ENCODE results near the gene TNS3. TPM values are rescaled to one million over a fixed set of nuclear protein-coding genes. Genes with fewer than 3 reads are reported as not detected.
A peak's percentile ranks its signal among the peaks of the same experiment; 100 is the strongest.

The TNS3 gene
- total RNA-seq, 1 experiment from 2014 or later = 9.5 TPM

DNA sequence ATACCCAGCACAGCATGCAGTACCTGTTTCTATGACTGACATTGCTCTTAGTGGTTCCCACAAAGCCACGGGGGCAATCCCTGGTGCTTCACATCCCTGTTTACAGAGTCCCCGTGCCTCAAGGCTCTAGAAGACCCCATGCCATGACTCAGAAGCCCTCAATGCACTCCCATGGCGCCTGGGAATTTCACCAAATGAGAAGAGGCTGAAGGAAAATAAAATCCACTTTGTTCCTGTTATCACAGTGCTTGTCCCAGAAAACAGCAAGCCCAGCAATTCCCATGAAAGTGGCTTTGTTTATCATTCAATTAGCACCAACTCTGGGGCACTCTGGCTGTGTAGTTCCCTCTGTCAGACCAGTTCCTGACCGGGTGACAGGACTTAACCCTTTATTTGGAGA is 268.3 kb downstream of the TNS3 start:
- H3K23me2 ChIP-seq (ENCODE audit: insufficient read length, low read depth, low read length, poor library complexity, severe bottlenecking) = no peaks in the 10 kb centered on the region
- H4K91ac ChIP-seq (ENCODE audit: insufficient read length, low read depth, low read length) = no peak overlapping the region
- H3T11ph ChIP-seq (ENCODE audit: low read length) = no peak overlapping the region
- H4K20me1 ChIP-seq (ENCODE audit: control insufficient read depth, insufficient read depth, insufficient read length) = peaks cover 3% of the 10 kb centered on the region
- no peak overlapping the region for H3K23ac ChIP-seq (ENCODE audit: insufficient read length, low read depth, low read length)
- no peak overlapping the region for H2BK15ac ChIP-seq (ENCODE audit: low read depth, low read length)
- peaks cover 10% of the 10 kb centered on the region; the same call in 1 of the 2 replicates for H3K4me1 ChIP-seq (ENCODE audit: insufficient read depth, low read length)
- H3K79me2 ChIP-seq (ENCODE audit: insufficient read depth, low read length) = no peaks in the 10 kb centered on the region
- H3K18ac ChIP-seq (ENCODE audit: insufficient read length, low read depth, low read length) = no peak overlapping the region
- TF ChIP-seq, protein P1, sequence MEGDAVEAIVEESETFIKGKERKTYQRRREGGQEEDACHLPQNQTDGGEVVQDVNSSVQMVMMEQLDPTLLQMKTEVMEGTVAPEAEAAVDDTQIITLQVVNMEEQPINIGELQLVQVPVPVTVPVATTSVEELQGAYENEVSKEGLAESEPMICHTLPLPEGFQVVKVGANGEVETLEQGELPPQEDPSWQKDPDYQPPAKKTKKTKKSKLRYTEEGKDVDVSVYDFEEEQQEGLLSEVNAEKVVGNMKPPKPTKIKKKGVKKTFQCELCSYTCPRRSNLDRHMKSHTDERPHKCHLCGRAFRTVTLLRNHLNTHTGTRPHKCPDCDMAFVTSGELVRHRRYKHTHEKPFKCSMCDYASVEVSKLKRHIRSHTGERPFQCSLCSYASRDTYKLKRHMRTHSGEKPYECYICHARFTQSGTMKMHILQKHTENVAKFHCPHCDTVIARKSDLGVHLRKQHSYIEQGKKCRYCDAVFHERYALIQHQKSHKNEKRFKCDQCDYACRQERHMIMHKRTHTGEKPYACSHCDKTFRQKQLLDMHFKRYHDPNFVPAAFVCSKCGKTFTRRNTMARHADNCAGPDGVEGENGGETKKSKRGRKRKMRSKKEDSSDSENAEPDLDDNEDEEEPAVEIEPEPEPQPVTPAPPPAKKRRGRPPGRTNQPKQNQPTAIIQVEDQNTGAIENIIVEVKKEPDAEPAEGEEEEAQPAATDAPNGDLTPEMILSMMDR (conservative IDR thresholded peaks at IDR 0.05) = no peak
- no peak overlapping the region for H3K9ac ChIP-seq (ENCODE audit: extremely low read depth, insufficient read length, low read length)
- Mint-ChIP-seq H3K4me1 (peaks cover 26 to 30% of the 10 kb centered on the region in 2 experiments), H3K27me3 (ENCODE audit: low read depth) (no peaks in the 10 kb centered on the region; the same call in 1 of the 2 replicates), H3K9me3 (peaks cover 0 to 2% of the 10 kb centered on the region in 2 experiments; a peak in 3 of 5 replicates), H3K36me3 (ENCODE audit: insufficient read depth in 1 of 3, low read depth in 3 of 3) (peaks cover 0 to 2% (median 0%) of the 10 kb centered on the region in 3 experiments; a peak in 4 of 7 replicates), H3K4me3 (no peak overlapping the region), H3K27ac (peak overlapping the region in 1 of 3 experiments; percentile 50; a peak in 1 of 7 replicates)
- H2BK5ac ChIP-seq (ENCODE audit: insufficient read length, low read length) = no peak overlapping the region
- no CpG with 5 or more reads among the region's 4 CpGs for WGBS (ENCODE audit: extremely low coverage, insufficient read length, low lambda C conversion rate)
- H3K14ac ChIP-seq (ENCODE audit: insufficient read depth, low read length) = no peak overlapping the region
- no peak overlapping the region for H3K4me2 ChIP-seq (ENCODE audit: insufficient read depth, insufficient read length, low read length)
- H4K5ac ChIP-seq (ENCODE audit: insufficient read length, low read depth, low read length) = no peak overlapping the region
- no peaks in the 10 kb centered on the region for H3K27me3 ChIP-seq (ENCODE audit: insufficient read depth, low read length)
- H3K4ac ChIP-seq (ENCODE audit: low read depth, low read length) = no peak overlapping the region
- H3K56ac ChIP-seq (ENCODE audit: insufficient read length, low read depth, low read length) = no peak overlapping the region
- no peaks in the 10 kb centered on the region for H3K79me1 ChIP-seq (ENCODE audit: insufficient read depth, low read depth, low read length, poor library complexity, severe bottlenecking)
- no peaks in the 10 kb centered on the region for H3K9me3 ChIP-seq (ENCODE audit: control insufficient read depth, low read depth, low read length)
- no peak overlapping the region for H3K27ac ChIP-seq (ENCODE audit: insufficient read length, low read depth, low read length)
- H2BK12ac ChIP-seq (ENCODE audit: insufficient read length, low read depth, low read length) = no peak overlapping the region
- H2BK120ac ChIP-seq (ENCODE audit: low read depth, low read length, poor library complexity, severe bottlenecking) = no peak overlapping the region
- no peak for DNase-seq
- no peak overlapping the region for H2BK20ac ChIP-seq (ENCODE audit: low read depth, low read length, poor library complexity, severe bottlenecking)
- no peak overlapping the region for H2AFZ ChIP-seq (ENCODE audit: low read length)
- no peak overlapping the region for H2AK5ac ChIP-seq (ENCODE audit: insufficient read length, low read length)
- no peak overlapping the region for H4K8ac ChIP-seq (replicated peaks; ENCODE audit: insufficient read length, low read depth, low read length)
